ENCODE data around the gene LYSMD3. TPM values are rescaled to one million over a fixed set of nuclear protein-coding genes. Genes with fewer than 3 reads are reported as not detected.

The LYSMD3 gene
- total RNA-seq, 1 experiment from 2014 or later: 14.0 TPM

DNA sequence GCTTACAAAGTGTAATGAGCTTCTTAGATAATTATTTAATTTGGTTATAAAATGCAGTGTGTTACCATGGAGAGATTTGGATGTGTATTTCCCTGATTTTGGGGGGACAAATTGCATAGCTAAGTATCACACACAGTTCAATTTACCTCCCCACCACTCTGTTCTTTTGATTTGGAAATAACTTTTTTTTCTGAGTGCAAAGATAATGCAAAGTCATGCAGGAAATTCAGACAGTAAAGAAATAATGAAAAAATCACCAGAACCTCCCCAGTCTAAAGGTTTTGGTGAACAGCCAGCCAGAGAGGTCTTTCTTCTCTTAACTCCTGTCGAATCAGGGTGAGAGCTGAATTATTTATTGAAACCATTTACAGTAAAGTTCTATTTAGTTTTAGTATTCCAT lies 32.4 kb upstream of the LYSMD3 start:
- Histone ChIP-seq H3K4me1 (ENCODE audit: insufficient read depth, low read length, poor library complexity, severe bottlenecking) (no peaks in the 10 kb centered on the region), H3K4me3 (ENCODE audit: low read depth, low read length, poor library complexity, severe bottlenecking) (no peak overlapping the region), H3K9me3 (ENCODE audit: low read depth, low read length, poor library complexity, severe bottlenecking) (no peaks in the 10 kb centered on the region), H3K36me3 (ENCODE audit: insufficient read depth, low read length, poor library complexity, severe bottlenecking) (no peaks in the 10 kb centered on the region), H3K27ac (ENCODE audit: low read depth, low read length, poor library complexity, severe bottlenecking) (no peak overlapping the region), H3K27me3 (replicated peaks; ENCODE audit: insufficient read depth, low read depth, low read length, poor library complexity) (peaks cover 23% of the 10 kb centered on the region)
- intact Hi-C loops (cut with micrococcal nuclease; ENCODE audit: unreplicated experiment): no loop called here
- ChIA-PET CTCF (no interaction called here), POLR2A (ENCODE audit: low non-redundant PET) (no interaction called here)
- BruUV-seq (replicated peaks): no TSS peak
- DNase-seq (ENCODE audit: low spot score): no peak
- no peak for TF ChIP-seq EZH2 (IDR thresholded peaks at IDR 0.05; ENCODE audit: borderline replicate concordance, low read depth, low read length, poor library complexity, severe bottlenecking)
- TF ChIP-seq, protein P1, sequence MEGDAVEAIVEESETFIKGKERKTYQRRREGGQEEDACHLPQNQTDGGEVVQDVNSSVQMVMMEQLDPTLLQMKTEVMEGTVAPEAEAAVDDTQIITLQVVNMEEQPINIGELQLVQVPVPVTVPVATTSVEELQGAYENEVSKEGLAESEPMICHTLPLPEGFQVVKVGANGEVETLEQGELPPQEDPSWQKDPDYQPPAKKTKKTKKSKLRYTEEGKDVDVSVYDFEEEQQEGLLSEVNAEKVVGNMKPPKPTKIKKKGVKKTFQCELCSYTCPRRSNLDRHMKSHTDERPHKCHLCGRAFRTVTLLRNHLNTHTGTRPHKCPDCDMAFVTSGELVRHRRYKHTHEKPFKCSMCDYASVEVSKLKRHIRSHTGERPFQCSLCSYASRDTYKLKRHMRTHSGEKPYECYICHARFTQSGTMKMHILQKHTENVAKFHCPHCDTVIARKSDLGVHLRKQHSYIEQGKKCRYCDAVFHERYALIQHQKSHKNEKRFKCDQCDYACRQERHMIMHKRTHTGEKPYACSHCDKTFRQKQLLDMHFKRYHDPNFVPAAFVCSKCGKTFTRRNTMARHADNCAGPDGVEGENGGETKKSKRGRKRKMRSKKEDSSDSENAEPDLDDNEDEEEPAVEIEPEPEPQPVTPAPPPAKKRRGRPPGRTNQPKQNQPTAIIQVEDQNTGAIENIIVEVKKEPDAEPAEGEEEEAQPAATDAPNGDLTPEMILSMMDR (conservative IDR thresholded peaks at IDR 0.05; ENCODE audit: low read depth, low read length): no peak

DNA sequence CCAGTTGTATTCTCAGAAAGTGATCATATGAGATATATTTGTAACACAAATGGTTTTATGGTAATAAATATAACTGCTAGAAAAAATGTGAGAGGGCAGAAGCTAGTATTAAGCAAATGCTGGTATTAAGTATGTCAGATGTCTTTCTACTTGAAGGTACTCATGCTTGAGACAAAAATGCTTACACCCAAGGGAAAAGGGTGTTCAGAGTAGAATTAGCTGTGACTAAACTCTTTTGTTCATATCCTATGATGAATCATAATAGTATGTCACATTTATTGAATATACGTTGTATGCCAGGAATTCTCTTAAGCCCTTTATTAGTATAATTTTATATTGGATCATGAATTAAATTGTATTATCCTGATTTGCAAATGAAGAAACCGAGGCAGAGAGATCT lies 31.4 kb upstream of the LYSMD3 start:
- no peak for TF ChIP-seq EZH2 (IDR thresholded peaks at IDR 0.05; ENCODE audit: borderline replicate concordance, low read depth, low read length, poor library complexity, severe bottlenecking)
- no peak overlapping the region for H3K27ac ChIP-seq (ENCODE audit: low read depth, low read length, poor library complexity, severe bottlenecking)
- intact Hi-C loops (cut with micrococcal nuclease; ENCODE audit: unreplicated experiment): no loop called here
- ChIA-PET CTCF (no interaction called here), POLR2A (ENCODE audit: low non-redundant PET) (no interaction called here)
- H3K4me3 ChIP-seq (ENCODE audit: low read depth, low read length, poor library complexity, severe bottlenecking): no peak overlapping the region
- H3K4me1 ChIP-seq (ENCODE audit: insufficient read depth, low read length, poor library complexity, severe bottlenecking): no peaks in the 10 kb centered on the region
- no peaks in the 10 kb centered on the region for H3K9me3 ChIP-seq (ENCODE audit: low read depth, low read length, poor library complexity, severe bottlenecking)
- DNase-seq (ENCODE audit: low spot score): peak; percentile 53
- no peaks in the 10 kb centered on the region for H3K36me3 ChIP-seq (ENCODE audit: insufficient read depth, low read length, poor library complexity, severe bottlenecking)
- H3K27me3 ChIP-seq (replicated peaks; ENCODE audit: insufficient read depth, low read depth, low read length, poor library complexity): peaks cover 30% of the 10 kb centered on the region
- no TSS peak for BruUV-seq (replicated peaks)

DNA sequence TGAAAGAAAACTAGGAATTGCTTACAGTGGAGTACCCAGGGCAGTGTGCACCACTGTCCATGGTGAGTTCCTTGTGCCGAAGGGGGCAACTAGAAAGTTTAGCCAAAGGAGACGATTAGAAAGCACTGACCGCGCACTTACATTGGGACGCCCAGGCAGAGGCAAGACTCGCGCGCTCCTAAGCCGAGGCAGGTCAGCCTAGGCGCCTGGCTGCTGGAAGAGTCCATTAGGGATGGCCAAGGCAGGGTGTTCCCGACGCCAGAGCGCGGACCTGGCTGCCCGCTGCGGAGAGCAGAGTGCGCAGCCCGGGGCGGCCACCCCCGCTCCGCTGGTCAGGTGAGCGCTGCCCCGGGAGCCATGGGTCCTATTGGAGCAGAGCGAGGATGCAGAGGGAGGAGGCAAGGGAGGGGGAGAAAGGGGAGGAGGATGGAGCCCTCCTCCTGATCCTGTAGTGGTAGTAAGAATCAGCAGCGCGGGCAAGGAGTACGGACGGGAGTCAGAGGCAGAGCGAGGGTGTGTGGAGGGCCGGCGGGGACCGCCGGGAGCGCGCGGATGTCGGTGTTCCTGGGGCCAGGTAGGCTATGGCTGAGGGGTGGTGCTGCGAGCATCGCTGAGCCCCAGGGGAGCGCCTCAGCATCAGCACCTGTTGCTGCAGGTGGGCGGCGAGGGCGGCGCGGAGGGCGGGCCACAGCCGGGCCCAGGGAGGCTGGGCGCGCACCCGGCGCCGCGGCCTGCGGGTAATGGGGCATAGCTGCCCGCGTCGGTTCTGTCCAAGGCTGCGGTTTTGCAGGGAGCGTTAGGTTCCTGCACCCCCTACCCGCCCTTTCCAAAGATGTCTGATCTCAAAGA lies 29.2 kb upstream of the LYSMD3 start, which contains the start of gene ADGRV1:
TSS of gene ADGRV1 (plus strand) at position 454 of the 849 bp plus-strand sequence. CDS start at position 553, 99 bp downstream.
- peak; percentile 77 for DNase-seq (ENCODE audit: low spot score)
- Histone ChIP-seq H3K36me3 (ENCODE audit: insufficient read depth, low read length, poor library complexity, severe bottlenecking) (no peaks in the 10 kb centered on the region), H3K27me3 (replicated peaks; ENCODE audit: insufficient read depth, low read depth, low read length, poor library complexity) (peaks cover 32% of the 10 kb centered on the region), H3K9me3 (ENCODE audit: low read depth, low read length, poor library complexity, severe bottlenecking) (no peaks in the 10 kb centered on the region), H3K27ac (ENCODE audit: low read depth, low read length, poor library complexity, severe bottlenecking) (no peak within 1 kb of the TSS), H3K4me1 (ENCODE audit: insufficient read depth, low read length, poor library complexity, severe bottlenecking) (no peaks in the 10 kb centered on the region), H3K4me3 (ENCODE audit: low read depth, low read length, poor library complexity, severe bottlenecking) (peak within 1 kb of the TSS; percentile 40)
- ChIA-PET POLR2A (ENCODE audit: low non-redundant PET) (no interaction called here), CTCF (no interaction called here)
- TF ChIP-seq, protein P1 (conservative IDR thresholded peaks at IDR 0.05; ENCODE audit: low read depth, low read length): no peak
- TF ChIP-seq EZH2 (IDR thresholded peaks at IDR 0.05; ENCODE audit: borderline replicate concordance, low read depth, low read length, poor library complexity, severe bottlenecking): peak; percentile 66
- no TSS peak for BruUV-seq (replicated peaks)
- intact Hi-C loops (cut with micrococcal nuclease; ENCODE audit: unreplicated experiment): no loop called here
